ENCODE measurements around the gene CCDC8.

The CCDC8 gene, protein sequence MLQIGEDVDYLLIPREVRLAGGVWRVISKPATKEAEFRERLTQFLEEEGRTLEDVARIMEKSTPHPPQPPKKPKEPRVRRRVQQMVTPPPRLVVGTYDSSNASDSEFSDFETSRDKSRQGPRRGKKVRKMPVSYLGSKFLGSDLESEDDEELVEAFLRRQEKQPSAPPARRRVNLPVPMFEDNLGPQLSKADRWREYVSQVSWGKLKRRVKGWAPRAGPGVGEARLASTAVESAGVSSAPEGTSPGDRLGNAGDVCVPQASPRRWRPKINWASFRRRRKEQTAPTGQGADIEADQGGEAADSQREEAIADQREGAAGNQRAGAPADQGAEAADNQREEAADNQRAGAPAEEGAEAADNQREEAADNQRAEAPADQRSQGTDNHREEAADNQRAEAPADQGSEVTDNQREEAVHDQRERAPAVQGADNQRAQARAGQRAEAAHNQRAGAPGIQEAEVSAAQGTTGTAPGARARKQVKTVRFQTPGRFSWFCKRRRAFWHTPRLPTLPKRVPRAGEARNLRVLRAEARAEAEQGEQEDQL

DNA sequence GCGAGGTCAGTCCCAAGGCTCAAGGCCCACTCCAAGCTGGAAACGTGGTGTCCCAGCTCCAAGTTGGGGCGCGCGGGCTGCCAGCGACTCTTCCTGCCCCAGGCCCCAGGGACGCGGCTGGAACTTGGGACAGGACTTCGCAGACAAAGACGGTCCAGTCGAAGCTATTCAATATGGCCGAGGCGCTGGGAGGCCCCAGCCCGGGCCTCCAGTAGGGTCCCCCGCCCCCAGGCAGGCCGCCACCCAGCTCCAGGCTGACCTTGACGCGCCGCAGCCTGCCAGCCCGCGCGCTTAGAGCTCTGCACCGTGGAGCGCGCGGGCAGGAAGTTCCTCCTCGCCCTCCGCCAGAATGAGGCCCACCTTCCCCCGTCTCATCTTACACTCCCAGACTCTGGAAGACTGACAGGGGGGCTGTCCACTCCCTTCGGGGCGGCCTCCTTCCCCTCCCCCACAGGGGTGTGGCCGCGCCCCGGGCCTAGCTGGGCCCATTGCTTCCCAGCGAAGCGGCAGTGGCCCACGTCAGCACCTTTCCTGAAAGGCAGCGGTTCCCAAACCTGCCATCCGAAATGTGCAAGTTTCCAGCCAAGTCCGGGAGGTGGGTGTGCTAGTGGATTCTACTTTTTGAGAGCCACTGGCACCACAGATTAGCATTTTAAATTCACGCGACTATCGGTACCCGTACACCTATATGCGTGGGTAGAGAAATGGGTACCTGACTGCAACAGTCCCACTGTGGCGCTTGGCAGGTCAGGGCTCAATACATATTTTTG is at the start of gene CCDC8:
Gene CCDC8, minus strand, starts transcription at position 303 of the 770 bp plus-strand sequence. CDS start 754 bp downstream, outside the sequence.
- H3K4me1 Mint-ChIP-seq, result peaks cover 34% of the 10 kb centered on the region
- ATAC-seq (no peak), DNase-seq (no peak)
- H3K4me3 Mint-ChIP-seq, result peak within 1 kb of the TSS in 1 of 2 donors; percentile 38
- H3K27ac Mint-ChIP-seq, result no peak within 1 kb of the TSS
- peaks cover 93% of the 10 kb centered on the region for H3K27me3 Mint-ChIP-seq
- H3K9me3 Mint-ChIP-seq, result no peaks in the 10 kb centered on the region

DNA sequence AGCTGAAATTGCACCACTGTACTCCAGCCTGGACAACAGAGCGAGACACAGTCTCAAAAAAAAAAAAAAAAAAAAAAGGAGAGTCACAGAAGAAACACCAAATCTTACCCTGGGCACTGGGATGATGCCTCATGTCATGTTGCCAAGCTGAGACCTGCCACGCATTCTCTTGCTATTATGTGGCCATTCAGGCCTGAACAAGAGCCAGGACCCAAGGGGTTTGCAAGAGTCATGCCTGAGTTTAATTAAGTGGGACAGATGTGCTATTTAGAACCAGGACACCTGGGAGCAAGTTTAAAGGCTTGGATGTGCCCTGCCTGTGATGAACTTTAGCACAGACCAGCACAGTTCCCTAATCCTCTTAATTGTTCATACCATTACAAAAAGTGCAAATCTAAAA is 48.2 kb upstream of the CCDC8 start:
- Mint-ChIP-seq H3K4me3 (no peak overlapping the region), H3K27me3 (peaks cover 40% of the 10 kb centered on the region), H3K4me1 (no peaks in the 10 kb centered on the region), H3K27ac (no peak overlapping the region), H3K9me3 (no peaks in the 10 kb centered on the region)
- DNase-seq (no peak), ATAC-seq (no peak)

DNA sequence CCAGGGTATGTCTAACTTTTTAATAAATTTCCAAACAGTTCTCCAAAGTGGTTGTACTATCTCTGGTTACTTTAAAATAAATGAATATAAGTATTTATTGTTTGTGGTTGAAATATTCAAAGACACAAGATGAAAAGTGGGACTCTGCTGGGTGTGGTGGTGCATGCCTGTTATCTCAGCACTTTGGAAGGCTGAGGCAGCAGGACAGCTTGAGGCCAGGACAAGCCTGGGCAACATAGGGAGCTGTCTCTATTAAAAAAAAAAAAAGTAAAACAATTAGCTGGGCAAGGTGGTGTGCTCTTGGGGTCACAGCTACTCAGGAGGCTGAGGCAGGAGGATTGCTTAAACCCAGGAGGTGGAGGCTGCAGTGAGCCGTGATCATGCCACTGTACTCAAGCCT is 47.6 kb upstream of the CCDC8 start:
- Mint-ChIP-seq H3K4me1 (no peaks in the 10 kb centered on the region), H3K9me3 (no peaks in the 10 kb centered on the region), H3K4me3 (no peak overlapping the region), H3K27me3 (peaks cover 45% of the 10 kb centered on the region), H3K27ac (no peak overlapping the region)
- DNase-seq, result no peak
- ATAC-seq, result no peak

DNA sequence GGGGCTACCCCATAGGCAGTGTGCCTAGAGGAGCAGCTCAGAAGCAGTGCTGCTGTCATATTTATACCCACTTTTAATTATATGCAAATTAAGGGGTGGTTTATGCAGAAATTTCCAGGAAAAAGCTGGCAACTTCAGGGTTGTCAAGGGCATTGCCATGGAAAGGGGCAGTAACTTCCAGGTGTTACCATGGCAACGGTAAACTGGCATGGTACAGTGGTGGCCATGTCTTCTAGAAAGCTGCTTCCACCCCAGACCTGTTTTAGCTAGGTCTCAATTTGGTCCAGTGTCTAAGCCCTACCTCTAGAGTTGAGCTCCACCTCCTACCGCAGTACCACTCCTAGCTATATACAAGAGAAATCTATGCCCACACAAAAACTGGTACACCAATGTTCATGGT is 46.7 kb upstream of the CCDC8 start:
- DNase-seq (no peak), ATAC-seq (no peak)
- H3K4me1 Mint-ChIP-seq, result no peaks in the 10 kb centered on the region
- H3K9me3 Mint-ChIP-seq, result no peaks in the 10 kb centered on the region
- H3K27me3 Mint-ChIP-seq, result peaks cover 46% of the 10 kb centered on the region
- H3K27ac Mint-ChIP-seq, result no peak overlapping the region
- H3K4me3 Mint-ChIP-seq, result no peak overlapping the region

DNA sequence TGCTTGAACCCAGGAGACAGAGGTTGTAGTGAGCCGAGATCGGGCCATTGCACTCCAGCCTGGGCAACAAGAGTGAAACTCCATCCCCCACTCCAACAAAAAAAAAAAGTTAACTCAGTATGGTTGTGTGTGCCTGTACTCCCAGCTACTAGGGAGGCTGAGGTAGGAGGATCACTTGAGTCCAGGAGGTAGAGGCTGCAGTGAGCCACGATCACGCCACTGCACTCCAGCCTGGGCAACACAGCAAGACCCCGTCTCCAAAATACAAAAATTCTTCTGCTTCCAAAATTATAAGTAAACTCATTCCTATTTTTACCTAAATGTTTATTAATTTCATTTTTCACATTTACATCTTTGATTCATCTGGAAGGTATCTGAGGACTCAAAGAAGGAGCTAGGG is 43.6 kb upstream of the CCDC8 start:
- Mint-ChIP-seq H3K4me3 (no peak overlapping the region), H3K27me3 (peaks cover 41% of the 10 kb centered on the region), H3K4me1 (no peaks in the 10 kb centered on the region), H3K27ac (no peak overlapping the region), H3K9me3 (no peaks in the 10 kb centered on the region)
- no peak for DNase-seq
- no peak for ATAC-seq

DNA sequence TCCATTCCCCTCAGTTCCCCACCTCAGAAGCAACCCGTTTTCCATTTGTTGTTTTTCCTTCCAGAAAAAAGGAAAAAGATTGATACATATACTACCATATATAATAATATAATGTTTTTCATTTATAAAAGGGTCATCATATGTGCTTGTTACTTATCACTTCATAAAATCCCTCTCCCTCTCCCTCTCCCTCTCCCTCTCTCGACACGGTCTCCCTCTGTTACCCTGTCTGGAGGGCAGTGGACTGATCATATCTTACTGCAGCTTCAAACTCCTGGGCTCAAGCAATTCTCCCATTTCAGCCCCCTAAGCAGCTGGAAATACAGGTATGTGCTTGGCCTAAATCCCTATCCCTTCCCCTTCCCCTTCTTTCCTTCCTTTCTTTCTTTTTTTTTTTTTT is 40.9 kb upstream of the CCDC8 start:
- DNase-seq, result no peak
- Mint-ChIP-seq H3K27ac (no peak overlapping the region), H3K4me3 (no peak overlapping the region), H3K4me1 (no peaks in the 10 kb centered on the region), H3K9me3 (peaks cover 7% of the 10 kb centered on the region in 2 donors), H3K27me3 (peaks cover 51% of the 10 kb centered on the region)
- ATAC-seq, result no peak

DNA sequence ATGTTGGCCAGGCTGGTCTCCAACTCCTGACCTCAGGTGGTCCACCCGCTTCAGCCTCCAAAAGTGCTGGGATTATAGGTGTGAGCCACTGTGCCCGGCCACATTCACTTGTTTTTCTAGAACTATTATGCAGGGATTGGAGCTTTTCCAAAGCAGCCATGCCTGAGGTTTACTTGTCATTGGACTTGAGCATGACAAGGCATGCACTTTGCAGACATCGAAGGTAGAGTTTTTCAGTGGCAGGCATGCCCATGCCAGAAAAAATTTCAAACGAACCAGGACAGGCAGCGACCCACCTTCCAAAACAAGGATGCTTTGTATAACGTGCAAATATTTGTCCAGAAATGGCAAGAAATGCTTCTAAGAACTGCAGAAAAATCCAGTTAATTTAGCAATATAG is 40.3 kb upstream of the CCDC8 start:
- Mint-ChIP-seq H3K27ac (no peak overlapping the region), H3K4me3 (no peak overlapping the region), H3K9me3 (peaks cover 7 to 9% of the 10 kb centered on the region in 2 donors), H3K27me3 (peaks cover 51% of the 10 kb centered on the region), H3K4me1 (no peaks in the 10 kb centered on the region)
- ATAC-seq (no peak), DNase-seq (no peak)

DNA sequence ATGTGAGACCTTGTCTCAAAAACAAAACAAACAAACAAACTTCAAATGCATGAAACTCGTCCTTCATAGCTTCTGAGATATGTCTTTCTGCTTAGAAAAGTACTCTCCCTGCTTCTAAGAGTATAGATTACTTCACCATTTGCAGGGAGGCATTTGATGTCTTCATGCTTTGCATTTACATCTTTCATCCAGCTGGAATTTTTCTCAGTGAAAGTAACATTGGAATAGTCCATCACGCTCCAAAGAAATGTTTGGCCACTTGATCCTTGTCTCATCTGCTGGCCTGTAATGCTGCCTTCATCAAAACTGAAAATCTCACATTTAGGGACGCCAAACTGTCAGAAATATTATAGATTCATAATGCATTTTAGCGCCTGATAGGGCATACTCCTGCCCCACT is 38.8 kb upstream of the CCDC8 start:
- no peak overlapping the region for H3K27ac Mint-ChIP-seq
- peaks cover 7 to 9% of the 10 kb centered on the region in 2 donors for H3K9me3 Mint-ChIP-seq
- DNase-seq (no peak), ATAC-seq (no peak)
- H3K27me3 Mint-ChIP-seq, result peaks cover 54% of the 10 kb centered on the region
- H3K4me1 Mint-ChIP-seq, result no peaks in the 10 kb centered on the region
- no peak overlapping the region for H3K4me3 Mint-ChIP-seq

DNA sequence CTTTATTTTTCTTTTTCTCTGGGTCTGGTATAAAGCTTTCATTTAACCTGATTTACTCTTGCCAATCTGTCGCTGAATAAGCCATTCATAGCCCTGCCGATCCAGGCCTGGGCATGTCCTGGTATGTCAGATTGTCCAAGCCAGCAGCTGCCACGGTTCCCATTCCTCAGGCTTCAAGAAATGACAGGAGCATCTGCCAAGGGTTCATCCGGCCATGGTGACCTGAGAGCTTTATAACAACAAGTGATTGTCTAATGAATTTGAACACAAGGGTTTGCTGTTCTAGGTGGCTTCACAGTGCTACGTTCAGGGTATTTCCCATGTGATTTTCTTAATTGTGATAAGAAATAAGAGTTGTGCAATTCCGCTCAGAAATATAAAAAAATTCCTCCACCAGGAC is 38.0 kb upstream of the CCDC8 start:
- Mint-ChIP-seq H3K4me3 (no peak overlapping the region), H3K27me3 (peaks cover 47% of the 10 kb centered on the region), H3K9me3 (peaks cover 7 to 9% of the 10 kb centered on the region in 2 donors), H3K4me1 (no peaks in the 10 kb centered on the region), H3K27ac (no peak overlapping the region)
- ATAC-seq (no peak), DNase-seq (no peak)

DNA sequence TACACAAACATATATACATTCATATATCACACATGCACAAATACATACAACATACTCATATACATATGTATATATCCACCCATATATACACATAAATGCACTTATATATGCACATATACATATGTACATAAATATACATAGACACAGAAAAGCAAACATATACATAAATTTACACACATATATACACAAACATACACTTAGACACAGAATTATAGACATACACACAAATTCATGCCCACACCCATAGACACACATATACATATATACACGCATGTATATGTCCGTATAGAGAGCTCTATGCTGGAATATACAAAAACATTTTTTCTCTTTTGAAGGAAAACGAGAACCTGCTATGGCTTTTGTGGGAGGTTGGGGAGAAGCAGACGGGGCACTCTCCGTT is 37.4 kb upstream of the CCDC8 start:
- ATAC-seq, result no peak
- Mint-ChIP-seq H3K27me3 (peaks cover 41% of the 10 kb centered on the region), H3K9me3 (peaks cover 7 to 9% of the 10 kb centered on the region in 2 donors), H3K27ac (no peak overlapping the region), H3K4me3 (no peak overlapping the region), H3K4me1 (no peaks in the 10 kb centered on the region)
- no peak for DNase-seq

DNA sequence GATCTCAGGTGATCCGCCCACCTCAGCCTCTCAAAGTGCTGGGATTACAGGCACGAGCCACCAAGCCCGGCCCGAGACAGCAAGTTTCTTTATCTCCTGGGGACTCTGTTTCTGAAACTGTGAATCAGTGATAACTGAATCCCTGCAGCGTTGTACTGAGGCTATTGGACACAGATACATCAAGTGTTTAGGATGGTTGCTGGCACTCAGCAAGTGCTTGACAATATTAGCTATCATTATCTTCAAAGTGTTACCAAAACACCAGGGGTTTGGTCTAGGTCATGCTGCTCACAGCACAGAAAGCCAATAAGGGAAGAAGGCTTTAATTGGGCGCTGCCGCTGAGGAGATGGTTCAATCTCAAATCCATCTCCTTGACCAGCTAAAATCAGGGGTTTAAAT is 35.9 kb upstream of the CCDC8 start:
- H3K4me1 Mint-ChIP-seq, result no peaks in the 10 kb centered on the region
- H3K4me3 Mint-ChIP-seq, result no peak overlapping the region
- ATAC-seq (no peak), DNase-seq (no peak)
- peaks cover 26% of the 10 kb centered on the region for H3K27me3 Mint-ChIP-seq
- no peak overlapping the region for H3K27ac Mint-ChIP-seq
- H3K9me3 Mint-ChIP-seq, result peaks cover 7 to 9% of the 10 kb centered on the region in 2 donors

DNA sequence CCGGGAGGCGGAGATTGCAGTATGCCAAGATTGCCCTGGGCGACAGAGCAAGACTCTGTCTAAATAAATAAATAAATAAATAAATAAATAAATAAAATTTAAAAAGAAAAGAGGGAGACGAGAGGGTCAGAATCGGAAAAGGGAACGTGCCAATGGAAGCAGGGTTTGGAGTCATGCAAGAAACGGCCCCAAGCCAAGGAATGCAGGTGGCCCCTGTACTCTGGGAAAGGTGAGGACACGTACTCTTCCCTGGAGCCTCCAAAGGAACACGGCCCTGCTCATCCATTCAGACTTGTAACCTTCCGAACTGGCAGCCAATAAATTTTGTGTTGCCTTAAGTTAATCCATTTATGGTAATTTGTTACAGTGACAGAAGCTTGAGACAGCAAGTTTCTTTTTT is 35.2 kb upstream of the CCDC8 start:
- Mint-ChIP-seq H3K9me3 (peaks cover 7 to 9% of the 10 kb centered on the region in 2 donors), H3K4me3 (no peak overlapping the region), H3K27ac (no peak overlapping the region), H3K27me3 (peaks cover 26% of the 10 kb centered on the region), H3K4me1 (no peaks in the 10 kb centered on the region)
- ATAC-seq, result no peak
- DNase-seq, result no peak

DNA sequence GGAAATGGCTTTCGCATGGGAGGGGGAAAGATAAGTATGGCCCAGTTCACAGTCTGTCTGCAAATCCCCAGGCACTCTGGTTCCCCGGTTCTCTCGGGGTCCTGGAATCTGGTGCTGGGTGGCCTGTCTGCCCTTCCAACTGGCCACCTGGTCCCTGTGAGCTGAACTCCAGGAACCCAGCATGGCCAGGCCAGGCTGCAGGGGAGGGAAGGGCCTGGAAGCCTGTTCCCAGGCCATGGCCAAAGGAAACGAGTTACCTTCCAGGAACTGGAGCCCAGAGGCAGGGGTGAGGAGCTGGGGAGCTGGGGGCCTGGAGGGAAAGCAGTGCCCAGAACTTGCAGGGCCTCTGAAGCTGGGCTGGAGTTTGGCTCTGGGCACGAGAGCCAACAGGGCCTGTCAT is 34.5 kb upstream of the CCDC8 start:
- H3K4me3 Mint-ChIP-seq, result no peak overlapping the region
- no peaks in the 10 kb centered on the region for H3K4me1 Mint-ChIP-seq
- no peak for DNase-seq

DNA sequence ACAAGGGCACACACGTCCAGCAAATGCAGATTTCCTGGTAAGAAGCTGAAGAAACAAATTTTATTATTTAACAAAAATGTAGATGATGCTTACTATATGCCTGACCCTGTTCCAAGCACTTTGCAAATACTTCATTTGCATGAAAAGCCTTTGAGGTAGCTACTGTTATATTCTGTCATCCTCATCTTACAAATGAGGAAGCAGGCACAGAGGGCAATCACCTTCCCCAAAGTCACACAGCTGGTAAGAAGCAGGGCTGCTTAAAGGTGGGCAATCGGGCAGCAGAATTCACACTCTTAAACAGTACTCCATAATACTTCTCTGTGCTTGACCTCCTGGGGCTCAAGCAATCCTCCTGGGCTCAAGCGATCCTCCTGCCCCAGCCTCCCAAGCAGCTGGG is 33.6 kb upstream of the CCDC8 start:
- peaks cover 24% of the 10 kb centered on the region for H3K27me3 Mint-ChIP-seq
- no peak overlapping the region for H3K4me3 Mint-ChIP-seq
- H3K27ac Mint-ChIP-seq, result no peak overlapping the region
- H3K4me1 Mint-ChIP-seq, result no peaks in the 10 kb centered on the region
- ATAC-seq (no peak), DNase-seq (no peak)
- H3K9me3 Mint-ChIP-seq, result peaks cover 7 to 9% of the 10 kb centered on the region in 2 donors

More for the DNA sequence above, 34.5 kb upstream of the CCDC8 start:
- no peak overlapping the region for H3K27ac Mint-ChIP-seq
- no peak for ATAC-seq
- H3K27me3 Mint-ChIP-seq, result peaks cover 26% of the 10 kb centered on the region
- peaks cover 7 to 9% of the 10 kb centered on the region in 2 donors for H3K9me3 Mint-ChIP-seq

DNA sequence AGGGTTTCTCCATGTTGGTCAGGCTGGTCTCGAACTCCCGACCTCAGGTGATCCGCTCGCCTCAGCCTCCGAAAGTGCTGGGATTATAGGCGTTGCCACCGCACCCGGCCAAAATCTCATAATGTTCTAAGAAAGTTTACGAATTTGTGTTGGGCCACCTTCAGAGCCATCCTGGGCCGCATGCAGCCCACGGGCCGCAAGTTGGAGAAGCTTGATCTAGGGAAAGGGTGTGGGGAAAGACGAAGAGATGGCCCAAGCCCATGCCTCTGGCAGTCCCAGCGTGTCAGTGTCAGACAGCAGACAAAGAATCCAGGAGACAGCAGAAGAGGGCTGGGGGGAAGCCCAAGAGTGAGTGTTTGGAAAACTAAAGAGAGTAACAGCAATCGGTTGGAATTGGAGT is 32.7 kb upstream of the CCDC8 start:
- no peak for DNase-seq
- no peak overlapping the region for H3K27ac Mint-ChIP-seq
- peaks cover 7 to 9% of the 10 kb centered on the region in 2 donors for H3K9me3 Mint-ChIP-seq

DNA sequence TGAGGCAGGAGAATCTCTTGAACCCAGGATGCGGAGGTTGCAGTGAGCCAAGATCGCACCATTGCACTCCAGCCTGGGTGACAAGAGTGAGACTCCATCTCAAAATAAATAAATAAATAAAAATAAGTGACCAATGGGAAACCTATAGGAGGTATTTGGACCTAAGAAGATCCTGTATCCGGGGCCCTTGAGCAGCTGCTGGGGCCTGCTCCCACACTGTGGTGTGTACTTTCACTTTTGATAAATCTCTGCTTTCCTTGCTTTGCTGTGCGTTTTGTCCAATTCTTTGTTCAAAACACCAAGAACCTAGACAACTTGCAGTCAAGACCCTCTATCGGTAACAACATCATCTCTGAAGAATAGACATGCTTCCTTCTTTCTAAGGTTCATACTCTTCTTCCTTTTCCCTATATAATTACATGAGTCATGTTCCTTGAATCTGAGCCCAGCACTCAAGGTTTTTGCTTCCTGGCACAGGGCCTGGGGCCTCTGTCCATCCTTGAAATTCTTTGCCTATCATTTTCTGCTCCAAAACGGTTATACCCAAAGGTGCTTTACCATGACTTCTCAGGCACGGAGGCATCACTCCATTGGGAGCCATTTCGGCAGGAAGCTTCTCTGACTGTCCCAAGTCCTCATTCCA is 29.6 kb upstream of the CCDC8 start:
- H3K4me1 Mint-ChIP-seq, result no peaks in the 10 kb centered on the region
- DNase-seq, result no peak

More for the DNA sequence above, 32.7 kb upstream of the CCDC8 start:
- Mint-ChIP-seq H3K4me1 (no peaks in the 10 kb centered on the region), H3K27me3 (peaks cover 14% of the 10 kb centered on the region), H3K4me3 (no peak overlapping the region)
- no peak for ATAC-seq

More for the DNA sequence above, 29.6 kb upstream of the CCDC8 start:
- Mint-ChIP-seq H3K27me3 (peaks cover 14% of the 10 kb centered on the region), H3K27ac (no peak overlapping the region), H3K4me3 (no peak overlapping the region), H3K9me3 (no peaks in the 10 kb centered on the region)
- ATAC-seq, result no peak
